PC-9 (cell line): ENCODE results near the gene SSB. TPM values are rescaled to one million over a fixed set of nuclear protein-coding genes. Genes with fewer than 3 reads are reported as not detected.
A peak's percentile ranks its signal among the peaks of the same experiment; 100 is the strongest.

Experiments
- Bru-seq: library from RNA; stranded (reverse); fragments of 400-500 nt; gene quantifications from one replicate; lab custom pipeline; 2021; lab: Mats Ljungman, UMichigan
- BruChase-seq, 2 experiments: library from RNA; stranded (reverse); fragments of 400-500 nt; gene quantifications; one replicate each; lab custom pipeline; 2021; lab: Mats Ljungman, UMichigan
- BruUV-seq: library from RNA; stranded (reverse); fragments of 400-500 nt; replicated peaks from 2 replicates; lab custom pipeline; 2021; lab: Mats Ljungman, UMichigan
- CTCF ChIA-PET: fragments of 300-600 bp; sonication (Branson Sonifier 250); formaldehyde crosslinking; loops from one replicate; lab custom pipeline; 2022; ENCODE audit warnings: antibody characterized with exemption; lab: Charles Lee
- POLR2A ChIA-PET: fragments of 300-600 bp; sonication (Branson Sonifier 250); formaldehyde crosslinking; loops from one replicate; lab custom pipeline; 2022; ENCODE audit warnings: antibody characterized with exemption; ENCODE audit not compliant: unreplicated experiment; lab: Charles Lee
- DNase-seq, 2 experiments: peaks; one replicate each; pipeline versions ENCODE4 v3.0.0 to v3.0.0-alpha.2; 2015 to 2022; ENCODE audit warnings: mixed read lengths in 1 of 2
- H2AFZ ChIP-seq: fragments of 200-600 bp; sonication (generic); 2 replicates; pipeline ENCODE4 v1.8.1; 2017; ENCODE audit warnings: antibody characterized with exemption
- H3F3A ChIP-seq: fragments of 200-600 bp; sonication (generic); 2 replicates; pipeline ENCODE4 v1.8.1; 2017; ENCODE audit warnings: antibody characterized with exemption, mild to moderate bottlenecking, low read depth; ENCODE audit not compliant: insufficient read depth
- H3K27ac ChIP-seq: fragments of 200-600 bp; sonication (generic); 2 replicates; pipeline ENCODE4 v1.6.1; 2016; ENCODE audit warnings: mixed run types
- H3K27me3 ChIP-seq: fragments of 200-600 bp; sonication (generic); 2 replicates; pipeline ENCODE4 v1.6.1; 2016; ENCODE audit warnings: low read depth, mixed run types; ENCODE audit not compliant: insufficient read depth
- H3K36me3 ChIP-seq: fragments of 200-600 bp; sonication (generic); 2 replicates; pipeline ENCODE4 v1.6.1; 2016; ENCODE audit warnings: low read depth, mixed run types
- H3K4me1 ChIP-seq: fragments of 200-600 bp; sonication (generic); replicated peaks from 2 replicates; pipeline ENCODE4 v1.6.1; 2016; ENCODE audit warnings: mixed run types; ENCODE audit not compliant: insufficient read depth
- H3K4me2 ChIP-seq: fragments of 200-600 bp; sonication (generic); 2 replicates; pipeline ENCODE4 v1.6.1; 2017; ENCODE audit warnings: mixed run types
- H3K4me3 ChIP-seq: fragments of 200-600 bp; sonication (generic); 2 replicates; pipeline ENCODE4 v1.6.1; 2016; ENCODE audit warnings: mixed run types
- H3K79me2 ChIP-seq: fragments of 200-600 bp; sonication (generic); 2 replicates; pipeline ENCODE4 v1.6.1; 2017; ENCODE audit warnings: low read depth, mixed run types
- H3K9me2 ChIP-seq: fragments of 200-600 bp; sonication (generic); 2 replicates; pipeline ENCODE4 v1.8.1; 2017; ENCODE audit warnings: mild to moderate bottlenecking; ENCODE audit not compliant: insufficient read depth
- H3K9me3 ChIP-seq: fragments of 200-600 bp; sonication (generic); 2 replicates; pipeline ENCODE4 v1.8.1; 2016; ENCODE audit warnings: low read depth; ENCODE audit not compliant: insufficient read depth
- H4K20me1 ChIP-seq: fragments of 200-600 bp; sonication (generic); 2 replicates; pipeline ENCODE4 v1.8.1; 2017; ENCODE audit not compliant: insufficient read depth
- CTCF ChIP-seq: fragments of 200-600 bp; sonication (generic); conservative IDR thresholded peaks from 2 replicates; pipeline ENCODE4 v1.6.1; 2017; ENCODE audit warnings: mixed run types, antibody characterized with exemption, mild to moderate bottlenecking, moderate library complexity
- EZH2 ChIP-seq: fragments of 200-600 bp; sonication (generic); IDR thresholded peaks from 2 replicates; pipeline ENCODE4 v1.8.0; 2017; ENCODE audit warnings: antibody characterized with exemption, low read depth
- intact Hi-C: fragments of 100-400 bp; cut with micrococcal nuclease; formaldehyde crosslinking; loops from one replicate; pipeline ENCODE4 v1.10.0; 2022; ENCODE audit not compliant: unreplicated experiment
- long read RNA-seq: library from polyadenylated mRNA; stranded (forward); transcript quantifications from one replicate; pipeline ENCODE4 v2.0.0, GENCODE V29; 2022
- total RNA-seq: library from RNA; stranded (reverse); gene quantifications from 2 replicates; pipeline ENCODE4 v1.2.3, GENCODE V29; 2021

The SSB gene
- total RNA-seq = 53.8 and 71.3 TPM in 2 replicates
- Bru-seq, nascent RNA = percentile 84 among the genes with signal in this experiment
- BruChase-seq, experiment 1, labeled RNA remaining after a 2-hour chase = percentile 88 among the genes with signal in this experiment
- BruChase-seq, experiment 2, labeled RNA remaining after a 6-hour chase = percentile 96 among the genes with signal in this experiment
- long read RNA-seq, transcript SSB-201 (12 exons, 1,709 nt) = major isoform, 115 of 145 reads
- long read RNA-seq, partial matches to known transcripts = 22 of 145 reads
- long read RNA-seq, other reads (novel, unspliced or antisense) = 7 of 145 reads

GRCh38 chr2:169798718-169799592, at the start of gene SSB:
SSB (plus strand) TSS chr2:169798871; CDS start chr2:169800961, 2,090 bp downstream.
- peak; percentile 81 to 84 for DNase-seq
- peak within 1 kb of the TSS; percentile 87 for H2AFZ ChIP-seq
- H4K20me1 ChIP-seq = no peaks in the 10 kb centered on the region; the same call in 1 of the 2 replicates
- H3K4me3 ChIP-seq = peak within 1 kb of the TSS; percentile 94
- H3K9me2 ChIP-seq = no peaks in the 10 kb centered on the region
- H3K4me1 ChIP-seq = no peaks in the 10 kb centered on the region
- TF ChIP-seq EZH2 (no peak), CTCF (no peak)
- intact Hi-C loops = loop anchor here (2.0 kb wide), 1 partner anchor 26 kb away; the partner anchor contains the start of gene METTL5
- H3K79me2 ChIP-seq = peaks cover 49% of the 10 kb centered on the region
- POLR2A ChIA-PET = interaction anchor here (0.5 to 0.6 kb wide), 2 partner anchors 18 to 147 kb away, joined by 3 to 5 read pairs; no protein-coding TSS in a partner anchor
- peak within 1 kb of the TSS; percentile 85 for H3K4me2 ChIP-seq
- no peaks in the 10 kb centered on the region for H3K9me3 ChIP-seq
- CTCF ChIA-PET = no interaction called here
- no peaks in the 10 kb centered on the region for H3K36me3 ChIP-seq
- TSS peak; percentile 69 for BruUV-seq
- H3F3A ChIP-seq = no peaks in the 10 kb centered on the region
- no peaks in the 10 kb centered on the region for H3K27me3 ChIP-seq
- peak within 1 kb of the TSS; percentile 79 for H3K27ac ChIP-seq

- DNase-seq = no peak
- no peaks in the 10 kb centered on the region for H3K9me3 ChIP-seq
- no peak overlapping the region for H3K4me3 ChIP-seq
- no peak overlapping the region for H3K27ac ChIP-seq
- CTCF ChIA-PET = no interaction called here
- H3K4me2 ChIP-seq = no peak overlapping the region
- intact Hi-C loops = no loop called here
- POLR2A ChIA-PET = no interaction called here
- TF ChIP-seq EZH2 (no peak), CTCF (no peak)
- H3K79me2 ChIP-seq = no peaks in the 10 kb centered on the region
- H2AFZ ChIP-seq = no peak overlapping the region
- H3F3A ChIP-seq = no peaks in the 10 kb centered on the region
- no peaks in the 10 kb centered on the region for H4K20me1 ChIP-seq
- no peaks in the 10 kb centered on the region for H3K9me2 ChIP-seq
- no peaks in the 10 kb centered on the region for H3K36me3 ChIP-seq
- BruUV-seq = no TSS peak
- H3K27me3 ChIP-seq = no peaks in the 10 kb centered on the region
- H3K4me1 ChIP-seq = no peaks in the 10 kb centered on the region
Measured at GRCh38 chr2:169752752-169753151, 45.9 kb upstream of the SSB start.

- no TSS peak for BruUV-seq
- Histone ChIP-seq H3K27ac (no peak overlapping the region), H3K36me3 (no peaks in the 10 kb centered on the region), H3F3A (no peaks in the 10 kb centered on the region), H3K27me3 (no peaks in the 10 kb centered on the region), H2AFZ (no peak overlapping the region), H3K4me3 (no peak overlapping the region), H4K20me1 (no peaks in the 10 kb centered on the region), H3K9me3 (no peaks in the 10 kb centered on the region), H3K79me2 (no peaks in the 10 kb centered on the region), H3K4me2 (no peak overlapping the region), H3K9me2 (no peaks in the 10 kb centered on the region), H3K4me1 (no peaks in the 10 kb centered on the region)
- DNase-seq = no peak
- TF ChIP-seq EZH2 (no peak), CTCF (no peak)
- POLR2A ChIA-PET = no interaction called here
- intact Hi-C loops = no loop called here
- CTCF ChIA-PET = interaction anchor here (0.5 kb wide), 1 partner anchor 63 kb away, joined by 4 read pairs; no protein-coding TSS in a partner anchor
Measured at GRCh38 chr2:169755083-169755870, 43.4 kb upstream of the SSB start.
